Cardiac septum (tissue), 1 donor: ENCODE results near the gene SVIL. TPM values are rescaled to one million over a fixed set of nuclear protein-coding genes. Genes with fewer than 3 reads are reported as not detected.

ENCODE experiments used
- DNase-seq: peaks from one replicate; pipeline ENCODE4 v3.0.0-alpha.2; 2020; ENCODE audit warnings: low spot score
- intact Hi-C: fragments of 100-400 bp; cut with DNase I; formaldehyde crosslinking; loops from one replicate; pipeline ENCODE4 v1.14.0; 2022
- long read RNA-seq: library from polyadenylated mRNA; unstranded; transcript quantifications from one replicate; pipeline ENCODE4 v2.0.0, GENCODE V29; 2021
- total RNA-seq: library from RNA; stranded (reverse); fragmentation: NEBNext Ultra II Directional; extraction: Animal tissue kit (Norgen Biotek cat#: 25700); gene quantifications from one replicate; pipeline ENCODE4 v1.2.1, GENCODE V29; 2021
- donor health status: DM: no; HTN: no; CAD: no.

SVIL gene, protein sequence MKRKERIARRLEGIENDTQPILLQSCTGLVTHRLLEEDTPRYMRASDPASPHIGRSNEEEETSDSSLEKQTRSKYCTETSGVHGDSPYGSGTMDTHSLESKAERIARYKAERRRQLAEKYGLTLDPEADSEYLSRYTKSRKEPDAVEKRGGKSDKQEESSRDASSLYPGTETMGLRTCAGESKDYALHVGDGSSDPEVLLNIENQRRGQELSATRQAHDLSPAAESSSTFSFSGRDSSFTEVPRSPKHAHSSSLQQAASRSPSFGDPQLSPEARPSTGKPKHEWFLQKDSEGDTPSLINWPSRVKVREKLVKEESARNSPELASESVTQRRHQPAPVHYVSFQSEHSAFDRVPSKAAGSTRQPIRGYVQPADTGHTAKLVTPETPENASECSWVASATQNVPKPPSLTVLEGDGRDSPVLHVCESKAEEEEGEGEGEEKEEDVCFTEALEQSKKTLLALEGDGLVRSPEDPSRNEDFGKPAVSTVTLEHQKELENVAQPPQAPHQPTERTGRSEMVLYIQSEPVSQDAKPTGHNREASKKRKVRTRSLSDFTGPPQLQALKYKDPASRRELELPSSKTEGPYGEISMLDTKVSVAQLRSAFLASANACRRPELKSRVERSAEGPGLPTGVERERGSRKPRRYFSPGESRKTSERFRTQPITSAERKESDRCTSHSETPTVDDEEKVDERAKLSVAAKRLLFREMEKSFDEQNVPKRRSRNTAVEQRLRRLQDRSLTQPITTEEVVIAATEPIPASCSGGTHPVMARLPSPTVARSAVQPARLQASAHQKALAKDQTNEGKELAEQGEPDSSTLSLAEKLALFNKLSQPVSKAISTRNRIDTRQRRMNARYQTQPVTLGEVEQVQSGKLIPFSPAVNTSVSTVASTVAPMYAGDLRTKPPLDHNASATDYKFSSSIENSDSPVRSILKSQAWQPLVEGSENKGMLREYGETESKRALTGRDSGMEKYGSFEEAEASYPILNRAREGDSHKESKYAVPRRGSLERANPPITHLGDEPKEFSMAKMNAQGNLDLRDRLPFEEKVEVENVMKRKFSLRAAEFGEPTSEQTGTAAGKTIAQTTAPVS (N-terminal part only)
- 518 TPM for total RNA-seq
- long read RNA-seq, full-length matches to known transcripts: 16 of 515 reads
- long read RNA-seq, partial matches to known transcripts: 405 of 515 reads
- long read RNA-seq, other reads (novel, unspliced or antisense): 94 of 515 reads

DNA sequence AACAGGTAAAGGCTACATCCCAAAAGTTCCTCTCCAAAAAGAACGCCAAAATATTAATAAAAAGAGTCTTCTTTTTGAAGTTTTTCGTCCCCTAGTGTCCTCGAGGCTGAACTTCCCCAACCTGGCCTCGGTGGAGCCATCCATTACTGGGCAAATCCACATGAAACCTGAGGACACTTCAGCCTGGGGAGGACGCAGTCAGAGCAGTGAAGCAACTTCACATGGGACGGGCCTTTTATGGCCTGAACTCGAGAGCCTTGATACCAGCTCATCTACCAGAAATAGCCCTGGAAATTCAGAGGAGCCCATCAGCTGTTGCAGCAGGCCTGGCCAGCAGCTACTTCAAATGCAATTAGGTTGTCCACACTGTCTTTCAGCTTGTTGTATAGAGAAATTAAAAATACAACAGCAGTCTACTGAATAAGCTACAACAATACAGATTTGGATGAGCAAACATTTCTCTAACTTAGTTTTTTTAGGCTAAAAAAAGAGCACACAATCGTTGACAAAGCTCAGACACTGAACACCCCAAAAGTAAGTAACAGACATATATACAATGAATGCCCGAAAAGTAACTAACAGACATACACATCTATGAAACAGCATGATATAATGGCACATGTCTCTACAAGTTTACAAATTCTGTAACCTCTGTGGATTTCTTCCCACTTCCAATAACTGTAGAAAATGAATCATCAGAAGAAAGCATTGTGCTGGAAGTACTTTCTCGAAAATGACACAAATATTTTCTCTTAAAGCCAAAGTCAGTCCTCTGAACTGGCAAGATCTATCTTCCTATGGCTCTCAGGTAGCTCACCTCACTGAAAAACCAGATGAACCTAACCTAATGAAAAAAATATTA is at the start of gene SVIL:
TSS of gene SVIL (minus strand) at position 208 of the 862 bp plus-strand sequence. CDS start 79,913 bp downstream, outside the sequence.
- DNase-seq: peak; percentile 88
- intact Hi-C loops: loop anchor here (1.0 to 5.0 kb wide), 2 partner anchors 38 to 100 kb away; no protein-coding TSS in a partner anchor

DNA sequence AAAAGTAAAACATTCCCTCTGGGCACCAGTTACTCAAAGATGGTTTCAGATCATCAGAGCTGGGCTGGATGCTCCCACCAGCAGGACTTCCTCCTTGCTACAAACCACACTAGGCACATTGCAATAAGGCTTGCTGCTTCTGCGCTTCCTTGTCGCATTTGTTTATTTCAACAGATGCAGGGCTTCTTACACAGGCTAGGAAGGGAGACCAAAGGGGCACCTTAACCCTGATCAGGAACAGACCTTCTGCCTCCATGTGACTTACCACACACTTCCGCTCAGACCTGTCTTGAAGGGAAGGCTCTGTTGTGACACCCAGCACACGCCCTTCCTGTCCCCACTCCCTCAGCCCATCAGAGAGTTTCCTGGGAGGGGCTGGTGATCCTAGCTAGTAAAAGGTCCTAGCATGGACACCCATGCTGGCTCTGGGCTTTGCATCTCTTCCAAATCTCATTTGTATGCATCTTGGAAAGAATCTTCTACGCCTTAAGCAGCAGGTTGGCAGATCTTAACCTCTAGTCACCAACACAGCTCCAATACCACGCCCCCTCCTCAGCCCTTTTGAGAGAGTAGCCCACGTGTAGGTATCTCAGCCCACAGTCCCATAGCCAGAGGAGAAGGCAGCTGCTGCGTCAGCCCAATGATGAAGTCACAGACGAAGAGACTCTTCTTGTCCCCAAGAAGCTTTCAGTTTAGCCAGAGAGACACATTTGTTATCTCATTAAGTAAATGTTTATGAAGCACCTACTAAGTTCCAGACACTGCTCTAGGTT is 47.1 kb upstream of the SVIL start:
- intact Hi-C loops: no loop called here

DNA sequence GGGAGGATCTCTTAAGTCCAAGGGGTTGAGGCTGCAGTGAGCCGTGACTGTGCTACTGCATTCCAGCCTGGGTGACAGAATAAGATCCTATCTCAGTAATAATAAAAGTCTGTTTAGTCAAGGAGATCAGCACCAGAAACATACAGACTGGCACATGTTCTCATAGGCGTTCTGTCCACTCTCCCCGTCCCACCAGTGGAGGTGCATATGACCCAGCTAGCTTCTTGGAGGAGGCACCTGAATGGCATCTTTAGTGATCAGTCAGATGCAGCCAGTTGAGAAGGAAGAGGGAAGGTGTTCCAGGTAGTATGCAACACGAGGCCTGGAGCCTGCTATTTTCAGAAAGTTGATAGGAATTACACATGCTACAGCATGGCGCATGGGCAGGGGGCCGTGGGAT is 45.3 kb upstream of the SVIL start:
- no peak for DNase-seq
- intact Hi-C loops: no loop called here

More for the DNA sequence above, 47.1 kb upstream of the SVIL start:
- peak; percentile 91 for DNase-seq

DNA sequence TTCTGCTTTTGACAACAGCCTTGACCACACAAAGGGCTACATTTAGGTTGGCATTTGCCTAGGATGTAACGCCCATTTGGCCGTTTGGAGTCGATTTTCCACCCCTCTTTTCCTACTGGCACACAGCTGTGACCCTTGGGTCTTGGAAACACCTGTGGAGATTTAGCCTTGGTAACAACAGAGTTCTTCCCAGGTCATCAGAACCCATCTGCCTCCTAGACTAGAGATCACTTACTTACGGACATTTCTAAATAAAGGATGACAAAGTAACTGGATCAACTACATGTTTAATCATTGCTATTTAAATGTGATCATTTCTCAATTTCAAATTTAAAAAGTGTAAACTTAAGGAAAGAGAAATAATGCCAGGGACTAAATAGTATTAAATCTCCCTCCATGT is 42.0 kb upstream of the SVIL start:
- DNase-seq: no peak
- intact Hi-C loops: no loop called here

DNA sequence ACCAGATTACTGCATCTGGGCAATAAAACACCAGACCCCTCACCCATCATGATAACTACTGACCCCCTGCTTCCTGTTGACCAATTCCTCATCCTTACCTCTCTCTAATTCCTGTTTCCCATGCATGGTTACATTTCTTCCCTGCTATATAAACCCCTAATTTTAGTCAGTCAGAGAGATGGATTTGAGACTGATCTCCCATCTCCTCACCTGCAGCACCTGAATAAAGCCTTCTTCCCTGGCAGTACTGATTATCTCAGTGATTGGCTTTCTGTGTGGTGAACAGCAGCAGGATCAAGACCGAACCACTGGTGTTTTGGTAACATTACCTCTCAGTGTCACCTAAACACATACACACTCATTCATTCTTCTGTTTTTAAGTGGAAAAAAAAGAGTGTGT is 41.2 kb upstream of the SVIL start:
- no peak for DNase-seq
- intact Hi-C loops: no loop called here

DNA sequence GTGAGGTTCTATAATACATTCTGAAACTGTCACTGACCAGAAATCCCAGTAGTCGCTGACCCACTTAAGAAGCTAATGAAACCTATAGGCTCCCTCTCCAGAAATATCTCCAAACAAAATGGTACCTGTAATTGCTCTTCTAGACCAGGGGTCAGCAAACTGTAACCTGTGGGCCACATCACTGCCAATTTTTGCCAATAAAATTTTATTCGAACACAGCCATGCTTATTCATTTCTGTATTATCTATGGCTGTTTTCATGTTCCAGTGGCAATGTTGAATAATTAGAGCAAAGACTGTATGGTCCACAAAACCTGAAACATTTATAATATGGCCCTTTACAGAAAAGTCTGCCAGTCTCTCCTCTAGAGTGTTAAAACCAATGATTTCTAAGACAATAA is 37.2 kb upstream of the SVIL start:
- intact Hi-C loops: no loop called here
- DNase-seq: no peak

DNA sequence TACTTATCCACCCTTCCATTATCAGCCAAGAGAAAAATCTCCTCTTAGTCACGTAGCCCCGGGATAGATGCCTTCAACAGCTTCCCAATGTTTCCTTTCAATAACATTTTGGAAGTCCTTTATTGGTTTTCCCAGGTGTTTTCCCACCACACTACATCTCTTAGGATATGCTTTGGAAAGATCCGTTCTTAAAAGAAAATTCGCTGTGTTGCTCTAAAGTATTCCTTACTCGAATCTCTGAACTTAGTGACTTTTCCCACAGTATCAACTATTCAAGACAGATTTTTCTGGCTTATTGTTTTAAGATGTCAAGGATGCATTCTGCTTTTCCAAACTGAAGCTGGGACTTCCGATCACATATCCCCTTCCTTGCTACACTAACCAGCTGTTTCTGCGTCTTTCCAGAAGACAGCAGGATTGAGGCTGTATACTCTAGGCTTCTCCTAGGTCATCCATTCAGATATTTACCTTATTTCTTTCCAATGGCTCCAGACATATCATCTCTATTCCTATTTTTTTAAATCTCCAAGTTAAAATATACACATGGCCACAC is 36.5 kb upstream of the SVIL start:
- DNase-seq: no peak
- intact Hi-C loops: no loop called here

DNA sequence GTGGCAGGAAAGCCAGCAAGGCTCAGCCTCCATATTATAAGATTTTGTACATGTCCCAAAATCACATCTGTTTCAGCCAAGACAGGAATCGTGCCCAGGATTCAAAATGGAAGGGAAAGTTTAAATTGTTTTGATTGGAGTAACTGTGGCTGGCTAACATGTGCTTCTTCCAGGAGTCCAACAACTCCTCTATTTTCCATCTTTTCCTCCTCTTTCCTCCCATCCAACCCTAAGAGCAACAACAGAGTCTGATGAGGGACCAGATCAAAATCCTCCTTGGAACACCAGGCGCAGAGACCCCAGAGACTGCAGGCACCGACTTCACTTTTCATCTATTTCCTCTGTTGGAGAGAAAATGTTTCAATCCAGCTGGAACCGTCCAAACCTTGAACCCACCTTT is 36.0 kb upstream of the SVIL start:
- no peak for DNase-seq
- intact Hi-C loops: no loop called here

DNA sequence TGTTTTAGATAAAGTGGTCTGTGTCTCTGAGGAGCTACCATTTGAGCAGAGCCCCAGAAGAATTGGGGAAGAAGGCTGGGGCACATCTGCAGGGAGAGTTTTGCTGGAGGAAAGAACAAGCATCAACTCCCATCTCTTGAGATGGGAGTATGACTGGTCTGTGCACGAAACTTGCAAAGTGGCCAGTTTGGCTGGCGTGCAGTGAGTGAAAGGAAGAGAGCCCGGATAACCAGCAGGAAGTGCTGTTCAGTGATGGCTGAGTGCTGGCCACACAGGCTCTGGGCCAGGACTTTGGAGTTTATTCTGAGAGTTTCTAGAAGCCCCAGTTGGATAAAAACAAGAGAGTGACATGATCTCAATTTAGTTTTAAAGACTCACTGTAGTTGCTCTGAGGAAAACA is 34.4 kb upstream of the SVIL start:
- no peak for DNase-seq
- intact Hi-C loops: no loop called here

DNA sequence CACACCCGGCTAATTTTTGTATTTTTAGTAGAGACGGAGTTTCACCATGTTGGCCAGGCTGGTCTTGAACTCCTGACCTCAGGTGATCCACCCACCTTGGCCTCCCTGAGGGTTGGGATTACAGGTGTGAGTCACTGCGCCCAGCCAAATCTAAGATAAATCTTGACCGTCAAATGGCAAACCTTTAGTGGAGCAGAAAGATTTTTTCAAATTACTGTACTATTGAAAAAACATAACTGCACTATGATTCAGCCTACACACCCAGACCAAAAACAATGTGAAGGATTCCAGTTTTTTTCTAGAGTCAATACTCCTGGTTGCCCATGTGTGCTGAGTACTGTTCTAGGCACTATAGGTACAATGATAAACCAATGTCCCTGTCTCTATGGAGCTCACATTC is 33.9 kb upstream of the SVIL start:
- intact Hi-C loops: no loop called here
- DNase-seq: no peak

DNA sequence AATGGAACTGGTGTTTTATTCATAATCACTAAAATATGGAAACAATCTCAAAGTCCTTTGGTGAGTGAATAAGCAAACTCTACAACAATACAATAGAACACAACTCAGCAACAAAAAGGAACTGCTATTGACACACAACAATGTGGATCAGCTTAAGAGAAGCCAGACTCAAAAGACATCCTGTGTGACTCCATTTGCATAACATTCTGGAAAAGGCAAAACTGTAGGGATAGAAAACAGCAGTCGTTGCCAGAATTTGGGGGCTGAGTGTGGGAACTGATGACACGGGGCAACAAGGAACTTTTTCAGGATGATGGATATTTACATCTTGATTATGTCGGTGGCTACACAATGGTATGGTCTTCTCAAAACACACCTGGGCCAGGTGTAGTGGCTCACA is 32.4 kb upstream of the SVIL start:
- intact Hi-C loops: no loop called here

DNA sequence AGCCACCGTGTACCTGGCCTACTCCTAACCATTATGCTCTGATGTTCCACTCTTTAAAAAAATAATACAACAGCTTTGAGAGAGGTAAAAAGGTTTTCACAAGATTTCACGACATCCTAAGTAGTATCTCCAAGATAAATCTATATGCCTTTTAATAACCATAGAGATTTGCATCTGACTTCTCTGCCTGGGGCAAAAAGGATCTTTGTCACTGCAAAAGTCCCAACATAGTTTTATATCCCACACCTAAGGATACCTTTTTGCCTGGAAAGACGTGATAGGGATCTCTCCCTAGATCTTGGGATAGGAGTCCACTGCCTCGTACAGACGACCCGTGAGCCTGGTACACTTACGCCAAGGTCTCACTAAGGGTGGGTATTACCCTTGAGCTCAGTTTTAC is 31.4 kb upstream of the SVIL start:
- no peak for DNase-seq
- intact Hi-C loops: no loop called here

More for the DNA sequence above, 32.4 kb upstream of the SVIL start:
- no peak for DNase-seq

DNA sequence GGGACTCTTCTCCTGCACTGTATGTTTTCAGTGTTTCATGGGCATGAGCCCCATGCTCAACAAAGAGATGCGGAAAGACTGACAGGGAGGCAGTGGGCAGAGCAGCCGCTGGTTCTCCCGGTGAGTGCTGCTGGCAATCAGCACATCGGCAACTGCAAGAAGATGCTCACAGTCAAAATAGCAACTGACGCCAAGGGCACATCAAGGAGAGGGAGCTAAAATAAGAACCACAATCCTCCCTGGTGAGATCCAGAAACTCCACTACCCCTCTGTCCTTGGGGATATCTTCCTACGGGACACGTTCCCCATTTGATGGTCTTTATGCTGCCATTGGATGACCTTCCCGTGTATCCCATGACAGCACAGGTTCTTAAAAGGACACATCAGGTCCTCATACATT is 28.9 kb upstream of the SVIL start:
- DNase-seq: no peak
- intact Hi-C loops: no loop called here

DNA sequence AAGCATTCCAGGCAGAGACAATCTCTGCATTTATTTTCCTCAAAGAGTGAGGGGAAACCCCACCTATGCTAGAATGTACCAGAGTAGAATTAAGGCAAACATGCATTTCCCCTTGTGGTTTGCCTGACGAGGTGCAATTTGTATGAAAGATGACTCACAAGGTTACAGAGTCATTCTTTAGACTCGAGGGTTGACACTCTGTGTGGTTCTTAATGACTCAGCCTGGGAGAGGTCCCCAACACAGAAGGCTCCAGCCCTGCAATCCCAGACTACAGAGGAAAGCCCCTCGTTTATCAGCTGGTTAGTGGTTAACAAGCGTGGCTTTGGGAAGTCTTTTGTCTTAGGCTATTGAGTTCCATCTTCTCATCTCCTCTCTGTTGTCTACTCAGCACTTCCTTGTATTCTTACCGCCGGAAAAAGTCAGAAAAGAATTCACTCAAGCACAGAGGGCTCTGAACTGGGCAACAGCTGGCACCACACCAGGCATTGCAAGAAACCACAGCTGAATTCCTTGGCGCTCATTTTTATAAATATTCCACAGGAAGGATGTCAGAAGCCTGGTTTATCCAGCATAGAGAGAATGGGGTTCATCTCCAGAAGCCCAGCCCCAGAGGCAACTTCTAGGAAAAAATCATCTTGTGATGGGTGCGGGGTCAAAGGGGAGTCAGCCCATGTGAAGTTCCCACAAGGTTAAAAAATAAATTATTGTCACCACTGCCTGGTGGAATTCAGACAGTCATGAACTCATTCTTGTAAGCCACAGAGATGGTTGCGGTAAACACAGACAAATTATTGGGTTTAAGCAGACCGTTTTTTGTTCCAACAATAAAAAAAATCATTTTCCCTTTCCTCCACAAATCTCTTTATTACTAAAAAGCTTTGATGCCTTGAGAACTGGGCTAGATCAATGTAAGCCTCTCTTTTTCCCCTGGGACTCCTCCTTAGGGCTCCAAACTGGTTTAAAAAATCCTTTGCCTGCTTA is 24.5 kb upstream of the SVIL start:
- no peak for DNase-seq
- intact Hi-C loops: no loop called here

DNA sequence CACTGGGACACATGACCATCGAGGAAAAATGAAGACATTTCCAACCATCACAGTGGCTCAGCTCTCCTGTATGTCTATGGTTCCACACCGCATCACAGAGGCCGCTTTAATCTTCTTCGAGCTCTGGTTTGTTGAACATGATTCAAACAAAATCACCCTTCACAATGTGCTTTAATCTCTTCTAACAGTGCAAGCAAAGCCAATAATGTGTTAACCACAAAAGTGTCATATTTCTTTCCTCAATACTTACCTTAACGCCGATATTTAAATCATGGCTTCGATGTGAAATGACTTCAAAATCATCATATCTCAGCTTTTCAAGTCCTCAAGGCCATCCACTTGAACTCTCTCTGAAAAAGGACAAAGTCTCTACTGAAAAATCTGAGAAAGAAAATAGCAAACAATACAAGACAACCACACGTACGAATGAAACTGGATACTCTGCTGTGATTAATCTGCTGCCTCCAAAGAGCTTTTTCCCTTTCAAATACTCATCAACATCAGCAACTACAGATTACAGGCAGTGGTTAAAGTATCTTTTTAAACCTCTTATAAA is 23.0 kb upstream of the SVIL start:
- intact Hi-C loops: no loop called here
- DNase-seq: no peak

DNA sequence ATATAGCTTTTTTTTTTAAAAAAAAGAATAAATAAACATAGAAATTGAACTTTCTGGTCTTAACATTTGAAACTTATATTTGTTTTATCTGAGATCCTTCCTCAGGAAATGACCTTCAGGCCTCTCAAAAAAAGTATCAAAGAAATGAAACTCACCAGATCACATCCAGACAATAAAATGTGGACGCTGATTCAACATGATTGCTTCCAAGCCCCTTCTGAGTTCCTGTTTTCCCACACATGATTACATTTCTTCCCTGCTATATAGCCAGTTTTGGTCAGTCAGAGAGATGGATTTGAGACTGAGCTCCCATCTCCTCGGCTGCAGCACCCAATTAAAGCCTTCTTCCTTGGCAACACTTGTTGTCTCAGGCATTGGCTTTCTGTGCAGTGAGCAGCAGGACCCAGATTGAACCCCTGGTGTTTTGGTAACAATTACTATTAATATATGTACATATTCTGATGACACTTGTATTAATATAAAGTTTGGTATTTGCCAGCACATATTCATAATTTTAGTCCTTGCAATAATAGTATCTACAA is 21.8 kb upstream of the SVIL start:
- no peak for DNase-seq
- intact Hi-C loops: no loop called here
